Left lobe of liver (tissue), 2 donors: ENCODE data around the gene GCNA. TPM values are rescaled to one million over a fixed set of nuclear protein-coding genes. Genes with fewer than 3 reads are reported as not detected.

Experiments
- ATAC-seq: fragments of 200-7000 bp; cut with Tn5 transposase; one replicate; pipeline ENCODE4 v1.9.1; 2020; ENCODE audit warnings: mild to moderate bottlenecking, moderate library complexity
- DNase-seq: peaks from one replicate; pipeline ENCODE4 v3.0.0-alpha.2; 2020; ENCODE audit warnings: low spot score
- total RNA-seq: library from RNA; stranded (reverse); gene quantifications from one replicate; pipeline ENCODE4 v1.2.1, GENCODE V29; 2021
- donor health status: DM: no; HTN: no; CAD: no; lungs with moderate emphysema.
- donor health status: DM: no; HTN: yes; CAD: no.

Gene GCNA, protein sequence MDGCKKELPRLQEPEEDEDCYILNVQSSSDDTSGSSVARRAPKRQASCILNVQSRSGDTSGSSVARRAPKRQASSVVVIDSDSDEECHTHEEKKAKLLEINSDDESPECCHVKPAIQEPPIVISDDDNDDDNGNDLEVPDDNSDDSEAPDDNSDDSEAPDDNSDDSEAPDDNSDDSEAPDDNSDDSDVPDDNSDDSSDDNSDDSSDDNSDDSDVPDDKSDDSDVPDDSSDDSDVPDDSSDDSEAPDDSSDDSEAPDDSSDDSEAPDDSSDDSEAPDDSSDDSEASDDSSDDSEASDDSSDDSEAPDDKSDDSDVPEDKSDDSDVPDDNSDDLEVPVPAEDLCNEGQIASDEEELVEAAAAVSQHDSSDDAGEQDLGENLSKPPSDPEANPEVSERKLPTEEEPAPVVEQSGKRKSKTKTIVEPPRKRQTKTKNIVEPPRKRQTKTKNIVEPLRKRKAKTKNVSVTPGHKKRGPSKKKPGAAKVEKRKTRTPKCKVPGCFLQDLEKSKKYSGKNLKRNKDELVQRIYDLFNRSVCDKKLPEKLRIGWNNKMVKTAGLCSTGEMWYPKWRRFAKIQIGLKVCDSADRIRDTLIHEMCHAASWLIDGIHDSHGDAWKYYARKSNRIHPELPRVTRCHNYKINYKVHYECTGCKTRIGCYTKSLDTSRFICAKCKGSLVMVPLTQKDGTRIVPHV
- 0.83 TPM for total RNA-seq

DNA sequence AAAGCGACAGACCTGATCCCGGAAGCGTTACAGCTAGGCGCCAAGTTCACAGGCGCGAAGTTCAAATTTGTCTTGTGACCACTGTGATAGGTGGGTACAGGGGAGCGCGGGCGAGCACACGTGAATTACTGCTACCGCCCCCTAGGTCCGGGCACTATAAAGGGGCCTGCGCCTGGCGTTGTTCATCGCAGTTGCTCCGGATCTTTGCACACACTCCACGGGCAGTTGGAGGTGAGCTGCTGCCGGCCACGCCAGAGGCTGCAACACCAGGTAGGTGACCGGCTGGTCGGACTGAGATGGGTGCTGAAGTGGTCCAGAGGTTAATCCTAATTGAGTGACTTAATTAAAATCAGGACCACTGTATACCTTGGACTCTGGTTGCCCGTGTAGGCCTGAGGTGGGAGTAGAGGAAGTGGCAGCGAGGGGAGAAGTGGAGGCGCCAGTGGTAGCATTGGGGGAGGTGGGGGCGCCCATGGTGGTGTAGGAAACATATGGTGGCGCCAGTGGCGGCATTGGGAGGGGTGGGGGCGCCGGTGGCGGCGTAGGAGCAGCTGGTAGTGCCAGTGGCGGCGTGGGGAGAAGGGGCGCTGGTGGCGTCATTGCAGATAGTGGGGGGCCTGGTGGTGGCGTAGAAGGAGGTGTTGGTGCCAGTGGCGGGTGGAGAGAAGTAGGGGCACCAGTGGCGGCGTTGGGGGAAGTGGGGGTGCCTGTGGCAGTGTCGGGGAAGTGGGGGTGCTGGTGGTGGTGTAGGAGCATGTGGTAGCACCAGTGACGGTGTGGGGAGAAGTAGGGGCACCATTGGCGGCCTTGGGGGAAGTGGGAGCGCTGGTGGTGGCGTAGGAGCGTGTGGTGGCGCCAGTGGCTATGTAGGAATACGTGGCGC lies at the start of gene GCNA:
GCNA (plus strand) TSS at position 185 of the 883 bp plus-strand sequence. CDS start 2,385 bp downstream, outside the sequence.
- DNase-seq, result no peak
- no peak for ATAC-seq

DNA sequence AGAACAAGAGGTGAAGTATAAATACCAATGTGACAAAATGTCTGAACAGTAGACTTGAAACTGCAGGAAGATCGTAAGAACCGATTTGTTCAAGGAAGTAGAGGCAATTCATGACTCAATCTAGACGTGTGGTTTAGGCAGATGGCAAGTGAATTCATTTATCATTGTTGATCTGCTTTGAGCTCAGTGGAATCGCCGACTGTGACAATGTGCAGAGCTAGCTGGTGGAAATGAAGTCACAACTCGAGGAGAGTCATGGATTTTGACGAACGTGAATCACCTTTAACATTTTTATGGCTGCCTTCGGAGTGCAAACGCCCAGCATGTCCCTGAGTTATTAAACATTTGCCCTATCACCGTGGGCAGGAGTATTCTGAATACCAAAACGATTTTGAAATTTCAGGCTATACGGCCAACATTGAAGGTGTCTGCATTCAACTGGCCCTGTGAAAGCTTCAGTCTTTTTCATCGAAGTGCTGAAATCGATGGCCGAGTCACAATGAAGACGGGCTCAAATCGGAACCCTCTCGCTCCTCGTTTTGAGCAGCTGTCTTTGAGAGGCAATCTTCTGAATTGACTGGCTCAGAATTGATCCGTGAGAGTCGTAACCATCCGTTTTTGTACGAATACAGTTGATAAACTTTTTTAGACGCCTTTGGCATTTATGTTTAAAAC lies 46.0 kb upstream of the GCNA start:
- ATAC-seq (peak; percentile 20), DNase-seq (peak; percentile 43)

DNA sequence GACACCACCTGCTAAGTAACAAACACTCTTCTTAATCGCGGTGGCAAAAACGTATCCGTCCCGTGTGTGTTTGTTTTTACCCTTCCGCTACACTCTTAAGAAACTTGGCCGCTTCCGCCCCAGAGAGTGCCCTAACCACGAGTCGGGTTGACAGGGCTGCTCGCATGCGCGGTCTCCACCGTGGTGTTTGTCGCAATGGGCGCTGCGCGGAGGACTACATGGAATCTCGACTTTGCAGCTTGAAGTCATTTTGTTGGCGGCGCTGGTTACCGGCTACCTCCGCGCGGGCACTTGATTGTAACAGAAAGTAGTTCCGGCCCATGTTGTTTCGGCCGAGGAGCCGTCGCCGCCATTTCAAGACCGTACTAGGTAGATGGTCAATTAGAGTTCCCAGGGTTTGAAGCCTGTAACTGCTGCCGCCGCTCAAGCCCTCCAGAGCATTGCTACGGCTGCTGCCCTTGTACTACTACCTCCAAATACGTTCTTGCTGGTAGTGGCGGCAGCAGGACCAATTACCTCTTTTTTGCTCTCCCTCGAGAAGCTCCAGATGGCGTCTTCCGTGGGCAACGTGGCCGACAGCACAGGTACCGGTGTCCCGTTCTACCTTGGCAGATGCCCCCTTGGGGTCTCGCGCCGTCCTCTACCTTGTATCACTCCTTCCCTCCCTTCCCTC lies 45.3 kb upstream of the GCNA start, which contains the start of gene OGT:
OGT (plus strand) TSS at position 352 of the 673 bp plus-strand sequence; CDS start at position 548, 196 bp downstream.
- DNase-seq (peak; percentile 93), ATAC-seq (peak; percentile 92)

DNA sequence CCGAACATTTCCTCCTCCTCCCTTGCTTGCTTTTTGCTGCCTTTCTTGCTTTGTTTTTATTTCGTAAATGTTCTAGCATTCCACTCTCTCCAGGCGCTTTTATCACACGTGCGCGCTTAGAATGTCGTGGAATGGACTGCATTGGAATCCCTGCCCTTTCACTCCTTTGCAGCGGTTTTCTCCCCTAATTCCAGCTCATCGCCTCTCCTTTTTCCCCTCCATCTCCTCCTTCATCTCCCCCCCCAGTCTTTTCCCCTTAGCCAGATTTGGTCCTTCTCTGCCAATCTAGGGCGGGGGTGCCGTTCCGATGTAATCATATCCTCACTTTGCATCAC lies 44.8 kb upstream of the GCNA start:
- ATAC-seq, result peak; percentile 10

DNA sequence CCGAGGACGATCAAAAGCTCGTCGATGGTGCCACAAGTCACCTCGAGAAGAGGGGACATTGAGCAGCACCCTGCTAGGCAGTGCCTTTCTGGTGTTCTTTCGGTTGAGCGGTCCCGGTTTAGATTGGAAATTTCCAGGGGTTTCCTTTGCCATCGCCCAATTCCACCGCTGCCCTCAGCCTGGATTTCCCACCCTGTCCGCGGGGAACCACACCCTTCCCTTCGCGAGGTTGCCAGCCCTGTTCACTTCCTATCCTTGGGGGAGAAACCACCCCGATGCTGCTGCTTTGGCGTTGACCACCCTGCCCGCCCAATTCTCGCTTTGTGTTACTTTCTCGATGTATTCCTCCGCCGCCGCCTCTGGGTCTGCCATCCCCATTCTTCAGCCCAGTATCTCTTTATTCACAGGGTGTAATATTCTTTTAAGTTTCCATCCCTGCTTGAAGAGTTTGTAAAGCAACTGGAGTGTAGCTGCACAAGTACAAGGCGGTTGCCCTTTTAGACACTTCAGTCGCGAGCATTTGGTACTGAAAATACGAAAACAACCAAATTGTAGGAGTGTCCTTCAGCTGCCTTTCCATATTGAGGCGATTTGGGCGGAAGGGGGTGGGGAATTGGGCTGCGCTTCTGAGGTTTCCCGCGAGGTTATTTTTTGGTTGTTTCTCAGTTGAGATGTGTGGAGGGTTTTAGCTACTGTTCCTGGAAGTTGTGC lies 44.2 kb upstream of the GCNA start:
- DNase-seq, result peak; percentile 46
- ATAC-seq, result peak; percentile 24

More for the DNA sequence above, 44.8 kb upstream of the GCNA start:
- DNase-seq, result peak; percentile 38

DNA sequence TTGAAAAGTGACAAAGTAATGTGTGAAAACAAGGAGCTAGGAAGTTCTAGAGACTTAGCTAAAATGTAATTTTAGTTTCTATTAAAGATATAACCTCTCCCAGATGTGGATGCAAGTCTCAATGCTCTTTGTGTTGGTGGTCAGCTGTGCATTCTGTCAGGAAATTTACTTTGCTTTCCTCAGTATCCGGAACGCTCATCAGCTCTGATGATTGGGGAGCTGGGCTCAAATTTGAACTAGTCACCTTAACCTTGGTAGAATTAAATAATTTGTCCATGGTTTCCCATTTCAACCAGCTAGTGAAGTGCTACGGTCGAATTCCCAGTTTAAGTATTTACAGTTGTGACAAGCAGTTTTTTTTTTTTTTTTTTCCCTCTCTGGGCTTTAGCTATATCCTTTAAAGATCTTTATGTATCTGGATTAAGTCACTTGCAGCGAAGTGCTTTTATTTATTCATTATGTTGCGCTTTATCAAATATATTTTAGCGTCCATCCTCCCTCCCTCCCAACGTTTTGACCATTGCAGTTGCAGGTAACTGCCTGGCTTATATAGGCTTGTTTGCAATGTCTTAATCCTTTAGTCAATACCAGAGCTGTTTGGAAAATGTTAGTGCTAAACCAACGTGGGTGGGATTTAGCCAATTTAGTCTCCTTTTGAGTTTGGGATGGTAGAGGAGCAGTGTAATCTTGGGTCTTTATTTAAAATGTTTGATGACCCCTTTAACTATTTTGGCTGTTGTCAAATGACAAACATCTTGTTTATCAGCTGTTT lies 43.3 kb upstream of the GCNA start:
- no peak for ATAC-seq
- no peak for DNase-seq

DNA sequence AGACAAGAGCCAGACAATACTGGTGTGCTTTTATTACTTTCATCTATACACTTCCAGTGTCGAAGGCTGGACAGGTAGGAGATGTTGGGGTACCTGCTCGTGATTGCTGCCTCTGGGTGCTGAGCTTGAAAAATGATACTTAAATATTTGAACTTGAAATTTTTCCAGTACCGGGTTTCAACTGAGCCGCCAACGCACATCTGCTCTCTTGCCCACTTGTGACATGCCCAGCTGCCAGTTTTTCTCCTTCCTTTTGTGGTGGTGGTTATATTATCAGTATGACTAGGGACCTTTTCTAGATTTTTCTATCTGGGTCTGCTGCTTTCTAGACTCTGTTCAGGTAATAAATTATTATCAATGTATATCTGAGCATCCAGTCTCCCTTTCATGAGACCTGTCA lies 42.0 kb upstream of the GCNA start:
- no peak for DNase-seq
- no peak for ATAC-seq

DNA sequence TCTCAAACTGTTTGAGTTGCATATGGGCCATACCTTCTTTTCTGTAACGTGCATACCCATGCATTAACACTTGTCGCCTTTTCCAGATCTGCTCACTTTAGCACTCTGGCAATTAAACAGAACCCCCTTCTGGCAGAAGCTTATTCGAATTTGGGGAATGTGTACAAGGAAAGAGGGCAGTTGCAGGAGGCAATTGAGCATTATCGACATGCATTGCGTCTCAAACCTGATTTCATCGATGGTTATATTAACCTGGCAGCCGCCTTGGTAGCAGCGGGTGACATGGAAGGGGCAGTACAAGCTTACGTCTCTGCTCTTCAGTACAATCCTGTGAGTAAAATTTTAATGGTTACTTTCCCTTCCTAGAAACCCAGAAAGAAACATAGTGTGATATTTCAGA lies 40.5 kb upstream of the GCNA start:
- no peak for ATAC-seq
- DNase-seq, result no peak

DNA sequence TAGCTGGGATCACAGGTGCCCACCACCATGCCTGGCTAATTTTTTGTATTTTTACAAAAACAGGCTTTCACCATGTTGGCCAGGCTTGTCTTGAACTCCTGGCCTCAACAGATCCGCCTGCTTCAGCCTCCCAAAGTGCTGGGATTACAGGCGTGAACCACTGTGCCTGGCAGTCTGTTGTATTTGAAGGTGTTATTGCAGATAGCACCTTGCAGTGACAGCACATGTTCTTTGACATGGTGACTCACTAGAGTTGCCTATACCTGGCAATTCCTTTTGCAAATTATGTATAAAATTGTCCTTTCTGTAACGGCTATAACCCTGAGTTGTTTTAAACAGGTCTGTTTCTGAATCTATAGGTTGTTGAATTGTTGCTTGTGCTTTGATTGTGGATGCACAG lies 37.4 kb upstream of the GCNA start:
- no peak for ATAC-seq
- no peak for DNase-seq

DNA sequence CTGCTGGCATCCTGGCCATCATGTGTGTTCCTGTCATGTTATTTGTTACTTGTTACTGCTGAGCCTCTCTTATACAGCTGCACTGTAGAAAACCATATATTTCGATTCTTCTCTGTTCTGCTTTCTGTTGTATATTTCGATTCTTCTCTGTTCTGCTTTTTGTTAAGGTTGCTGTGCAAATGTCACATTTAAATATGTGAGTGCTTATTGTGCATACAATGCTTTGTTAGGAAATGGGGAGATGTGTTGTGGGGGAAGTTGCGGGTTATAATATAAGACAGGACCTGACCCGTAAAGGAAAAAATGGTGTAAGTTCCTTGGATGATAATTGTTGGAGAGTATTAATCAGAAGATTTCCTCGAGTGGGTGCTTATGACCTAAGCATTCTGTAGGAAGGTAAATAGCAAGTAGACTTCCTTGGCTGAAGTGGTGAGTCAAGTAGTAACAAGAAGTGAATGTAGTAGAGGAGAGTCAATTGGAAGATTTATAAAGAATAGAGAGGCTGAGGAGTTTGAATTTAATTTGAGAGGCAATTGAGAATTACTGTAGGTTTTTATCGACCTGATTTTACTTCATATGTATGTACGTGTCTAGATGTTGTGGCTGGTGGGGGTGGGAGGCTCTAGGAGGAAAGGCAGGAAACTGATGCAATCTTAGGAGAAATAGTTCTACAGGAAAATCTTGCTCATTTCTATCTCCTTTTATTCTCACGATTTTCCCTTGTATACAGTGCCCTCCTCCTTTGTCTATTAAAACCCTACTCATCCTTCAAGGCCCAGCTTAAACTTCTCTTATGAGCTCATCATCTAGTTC lies 36.8 kb upstream of the GCNA start:
- ATAC-seq (no peak), DNase-seq (no peak)

DNA sequence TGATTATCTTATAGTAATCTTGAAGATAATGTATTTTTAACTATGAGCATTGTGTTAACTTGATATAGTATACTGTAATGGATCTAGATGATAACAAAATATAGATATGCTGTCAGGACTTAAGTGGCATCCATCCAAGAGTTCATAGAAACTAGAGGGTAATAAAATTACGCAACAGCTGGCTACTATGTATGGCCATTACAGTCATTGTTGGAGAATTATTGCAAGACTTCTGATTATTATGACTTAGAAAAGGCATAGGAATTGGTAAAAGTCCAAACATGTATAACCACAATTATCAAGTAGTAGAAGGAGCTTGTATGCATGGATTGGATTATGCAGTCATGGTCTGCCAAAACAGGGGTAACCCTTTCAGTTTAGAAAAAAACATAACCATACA lies 35.8 kb upstream of the GCNA start:
- DNase-seq, result no peak
- no peak for ATAC-seq

DNA sequence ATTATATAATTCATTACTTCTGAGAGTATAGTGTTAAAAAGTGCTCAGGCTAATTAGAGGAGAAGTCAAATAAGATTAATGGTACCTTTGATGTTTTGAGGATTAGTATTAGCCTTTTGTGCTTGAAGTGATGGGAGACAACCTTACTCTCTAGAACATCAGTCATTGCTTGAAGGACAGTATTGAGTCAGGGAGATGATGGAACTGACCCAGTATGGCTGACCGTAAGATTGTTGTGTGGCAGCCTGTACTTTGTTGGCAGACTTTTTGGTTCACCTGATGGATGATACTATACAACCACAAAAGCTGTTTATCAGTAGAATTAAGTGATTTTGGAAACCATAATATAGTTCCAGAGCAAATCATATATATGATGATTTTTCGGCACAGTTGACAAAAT lies 35.4 kb upstream of the GCNA start:
- DNase-seq, result no peak
- no peak for ATAC-seq

DNA sequence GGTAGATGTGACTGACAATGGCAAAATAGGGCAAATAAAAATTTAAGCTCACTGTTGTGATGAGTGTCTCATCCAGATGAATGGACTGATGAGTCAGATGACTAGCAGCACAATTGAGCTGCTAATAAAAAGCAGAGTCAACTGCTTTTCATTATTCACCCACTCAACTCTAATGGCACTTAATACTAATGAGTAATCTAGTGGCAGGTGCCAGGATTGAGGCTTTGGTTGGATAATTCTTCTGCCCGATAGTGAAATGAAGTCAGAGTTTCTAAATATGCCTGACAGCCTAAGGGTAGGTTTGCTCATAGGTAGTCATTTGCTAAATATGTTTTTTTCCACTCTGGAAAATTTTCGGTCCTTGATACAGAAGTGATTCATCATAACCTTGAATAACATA lies 34.9 kb upstream of the GCNA start:
- no peak for ATAC-seq
- no peak for DNase-seq

DNA sequence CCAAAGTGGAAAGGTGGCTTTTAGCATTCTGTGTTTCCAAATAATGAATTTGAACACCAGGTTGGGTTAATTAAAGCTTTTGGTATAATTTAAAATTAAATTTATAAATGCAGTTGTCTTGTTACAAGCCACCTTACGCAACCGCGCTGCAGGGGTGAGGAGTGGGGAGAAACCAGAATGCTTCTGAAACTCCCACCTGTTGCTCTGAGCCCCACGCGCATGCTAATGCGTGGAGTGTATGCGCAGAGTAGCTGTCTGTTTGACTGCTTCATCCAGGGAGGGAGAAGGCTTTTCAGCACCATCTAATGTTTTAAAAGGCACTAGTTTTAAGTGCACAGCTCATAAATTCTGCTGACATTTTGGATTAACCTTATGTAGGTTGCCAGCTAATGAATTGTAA lies 32.9 kb upstream of the GCNA start:
- DNase-seq (no peak), ATAC-seq (no peak)

DNA sequence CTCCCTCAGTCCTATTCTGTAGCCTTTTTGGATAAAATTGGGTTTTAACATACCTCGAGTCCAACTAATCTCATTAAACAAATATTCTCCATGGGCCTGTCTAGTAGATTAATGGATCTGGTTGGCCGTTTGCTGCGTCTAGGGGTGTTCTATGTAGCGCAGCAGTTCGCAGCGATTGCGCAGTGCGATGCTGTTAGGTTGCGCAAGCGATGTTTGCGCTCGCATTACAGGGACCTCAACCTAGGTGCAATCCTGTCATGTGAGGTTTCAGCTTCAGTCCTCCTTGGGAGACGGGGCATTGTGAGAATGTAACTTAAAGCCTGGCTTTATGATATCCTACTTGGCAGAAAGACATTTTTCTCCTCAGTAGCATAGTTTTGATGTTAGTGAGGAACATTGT lies 31.4 kb upstream of the GCNA start:
- DNase-seq (no peak), ATAC-seq (no peak)

DNA sequence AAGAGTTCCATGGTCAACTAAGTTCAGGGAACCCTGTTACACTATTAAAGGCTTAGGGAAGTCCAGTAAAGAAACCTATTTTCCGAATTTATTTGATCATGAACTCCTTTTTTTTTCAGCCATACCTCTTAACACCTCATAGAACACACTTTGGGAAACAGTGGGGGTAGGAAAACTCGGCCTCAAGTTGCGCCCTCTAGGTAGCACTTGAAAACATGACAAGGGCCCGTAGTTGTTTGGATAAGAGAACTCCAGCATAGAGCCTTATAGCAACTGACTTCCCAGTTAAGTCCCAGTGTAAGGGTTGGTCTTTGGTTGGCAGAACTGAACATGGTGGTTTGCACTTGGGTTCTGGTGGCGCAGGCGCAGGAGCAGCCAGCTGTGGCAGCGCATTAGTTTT lies 30.9 kb upstream of the GCNA start:
- ATAC-seq (no peak), DNase-seq (no peak)

DNA sequence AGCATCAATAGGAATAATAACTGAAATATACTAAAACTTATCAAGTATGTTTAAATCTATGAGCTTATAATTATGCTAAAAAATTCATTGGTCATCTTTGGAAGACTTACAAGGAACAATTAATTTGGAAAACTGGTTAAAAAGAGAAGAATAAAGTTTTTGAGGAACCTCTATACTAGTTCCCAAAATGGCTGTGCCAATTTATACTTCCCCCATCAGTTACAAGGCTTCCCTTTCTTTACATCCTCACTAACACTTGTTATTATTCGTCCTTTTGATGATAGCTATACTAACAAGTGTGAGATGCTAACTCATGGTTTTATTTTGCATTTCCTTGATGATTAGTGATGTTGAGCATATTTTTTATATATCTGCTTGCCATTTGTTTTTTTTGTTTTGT lies 28.3 kb upstream of the GCNA start:
- DNase-seq, result no peak

DNA sequence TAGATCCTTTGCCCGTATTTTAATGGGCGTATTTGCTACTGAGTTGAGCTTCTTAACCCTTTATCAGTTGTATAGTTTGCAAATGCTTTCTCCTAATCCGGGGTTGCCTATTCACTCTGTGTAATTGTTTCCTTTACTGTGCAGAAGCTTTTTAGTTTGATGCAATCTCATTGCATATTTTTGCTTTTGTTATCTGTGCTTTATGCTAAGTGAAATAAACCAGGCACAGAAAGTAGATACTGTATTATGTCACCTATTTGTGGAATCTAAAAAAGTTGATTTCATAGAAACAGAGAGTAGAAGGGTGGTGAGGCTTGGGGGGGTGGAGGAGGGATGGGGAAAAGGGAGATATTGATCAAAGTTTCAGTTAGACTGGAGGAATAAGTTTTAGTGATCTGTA lies 27.7 kb upstream of the GCNA start:
- ATAC-seq (no peak), DNase-seq (no peak)

More for the DNA sequence above, 28.3 kb upstream of the GCNA start:
- ATAC-seq, result no peak
